AG04449 (cell line): ENCODE results near the gene PRMT5.

Source experiments
- CTCF ChIA-PET: fragments of 350-600 bp; formaldehyde crosslinking; extraction: SDS; loops from one replicate; lab custom pipeline; 2021; ENCODE audit warnings: antibody characterized with exemption; lab: Yijun Ruan, JAX
- POLR2A ChIA-PET: fragments of 400-600, 350-600 bp; formaldehyde crosslinking; extraction: SDS; loops from one replicate; lab custom pipeline; 2020; ENCODE audit warnings: antibody characterized with exemption, inconsistent platforms; lab: Yijun Ruan, JAX
- DNase-seq: peaks from one replicate; pipeline ENCODE4 v3.0.0-alpha.2; 2010; ENCODE audit warnings: low read depth, low spot score
- H3K4me3 ChIP-seq: 2 replicates; pipeline ENCODE4 v1.5.1; 2011; ENCODE audit warnings: low read depth, mild to moderate bottlenecking, control low read depth, low read length
- CTCF ChIP-seq: IDR thresholded peaks from one replicate; pipeline ENCODE4 v1.5.1; 2011; ENCODE audit warnings: mild to moderate bottlenecking, moderate library complexity, low read length, control low read depth, inconsistent platforms; ENCODE audit not compliant: insufficient read depth; ENCODE audit errors: missing control alignments

Gene PRMT5

GRCh38 chr14:22896356-22896755 lies 32.8 kb downstream of the PRMT5 start:
- CTCF ChIA-PET = interaction anchor here (0.8 to 12.7 kb wide), 15 partner anchors 14 to 504 kb away, joined by 3 to 164 read pairs (median 4); partner anchors contain the start of genes LRP10, PRMT5 and REM2
- POLR2A ChIA-PET = interaction anchor here (1.2 kb wide), 1 partner anchor 14 kb away, joined by 5 read pairs; no protein-coding TSS in a partner anchor
- no peak overlapping the region for H3K4me3 ChIP-seq
- no peak for DNase-seq
- no peak for TF ChIP-seq CTCF

- CTCF ChIA-PET = interaction anchor here (1.0 to 12.7 kb wide), 10 partner anchors 13 to 339 kb away, joined by 3 to 164 read pairs (median 5); partner anchors contain the start of genes LRP10, PRMT5 and REM2
- POLR2A ChIA-PET = interaction anchor here (0.8 kb wide), 1 partner anchor 13 kb away, joined by 3 read pairs; no protein-coding TSS in a partner anchor
- DNase-seq = no peak
- TF ChIP-seq CTCF = no peak
- H3K4me3 ChIP-seq = no peak overlapping the region
Observed at GRCh38 chr14:22895402-22895801, 33.8 kb downstream of the PRMT5 start.

GRCh38 chr14:22893706-22894105 lies 35.5 kb downstream of the PRMT5 start:
- ChIA-PET CTCF (interaction anchor here (1.0 to 12.7 kb wide), 5 partner anchors 9 to 71 kb away, joined by 3 to 145 read pairs (median 11); partner anchors contain the start of genes LRP10 and REM2), POLR2A (interaction anchor here (1.3 kb wide), 1 partner anchor 21 kb away, joined by 3 read pairs; no protein-coding TSS in a partner anchor)
- TF ChIP-seq CTCF = no peak
- DNase-seq = no peak
- H3K4me3 ChIP-seq = no peak overlapping the region

- H3K4me3 ChIP-seq = no peak overlapping the region
- ChIA-PET POLR2A (no interaction called here), CTCF (interaction anchor here (0.8 to 12.7 kb wide), 7 partner anchors 9 to 336 kb away, joined by 3 to 145 read pairs (median 3); partner anchors contain the start of genes LRP10 and REM2)
- TF ChIP-seq CTCF = no peak
- no peak for DNase-seq
Observed at GRCh38 chr14:22892488-22892887, 36.7 kb downstream of the PRMT5 start.

- no peak for DNase-seq
- POLR2A ChIA-PET = interaction anchor here (1.1 to 1.5 kb wide), 2 partner anchors 10 to 19 kb away, joined by 3 to 4 read pairs; partner anchors contain the start of gene LRP10
- no peak for TF ChIP-seq CTCF
- H3K4me3 ChIP-seq = no peak overlapping the region
- CTCF ChIA-PET = interaction anchor here (1.0 to 11.5 kb wide), 5 partner anchors 9 to 334 kb away, joined by 5 to 189 read pairs (median 20); partner anchors contain the start of gene LRP10
Observed at GRCh38 chr14:22890416-22890815, 38.8 kb downstream of the PRMT5 start.

- POLR2A ChIA-PET = interaction anchor here (0.7 kb wide), 1 partner anchor 10 kb away, joined by 3 read pairs; no protein-coding TSS in a partner anchor
- no peak for DNase-seq
- CTCF ChIA-PET = interaction anchor here (1.1 to 11.5 kb wide), 5 partner anchors 12 to 333 kb away, joined by 3 to 189 read pairs (median 20); partner anchors contain the start of gene LRP10
- TF ChIP-seq CTCF = no peak
- no peak overlapping the region for H3K4me3 ChIP-seq
Observed at GRCh38 chr14:22888662-22889061, 40.5 kb downstream of the PRMT5 start.
